ACC112 (cell line): ENCODE data around the gene GTF3C5.
"Not testable (repeated sequence)": the region's sequence is repeated elsewhere in the genome, so short reads cannot be mapped to it uniquely, and the experiment has no call there.

Experiments used
- H2AFZ ChIP-seq: fragments of 200-600 bp; sonication (generic); one replicate; pipeline ENCODE4 v1.6.0; 2017; ENCODE audit warnings: antibody characterized with exemption, low read length; ENCODE audit not compliant: unreplicated experiment
- H3K27ac ChIP-seq: fragments of 200-600 bp; sonication (generic); 2 replicates; pipeline ENCODE4 v1.5.1; 2014; ENCODE audit warnings: low read depth, mild to moderate bottlenecking, antibody characterized with exemption, low read length, moderate library complexity
- H3K27me3 ChIP-seq: fragments of 200-600 bp; sonication (generic); 2 replicates; pipeline ENCODE4 v1.6.1; 2014; ENCODE audit warnings: mild to moderate bottlenecking, antibody characterized with exemption, low read length, moderate library complexity, mixed read lengths; ENCODE audit not compliant: insufficient read depth
- H3K36me3 ChIP-seq: fragments of 200-600 bp; sonication (generic); 2 replicates; pipeline ENCODE4 v1.6.1; 2016; ENCODE audit warnings: mild to moderate bottlenecking, antibody characterized with exemption, low read length, moderate library complexity, mixed read lengths; ENCODE audit not compliant: insufficient read depth
- H3K4me1 ChIP-seq: fragments of 200-600 bp; sonication (generic); one replicate; pipeline ENCODE4 v1.6.1; 2016; ENCODE audit warnings: low read length, mixed read lengths; ENCODE audit not compliant: insufficient read depth, unreplicated experiment, control insufficient read depth
- H3K4me3 ChIP-seq: fragments of 200-600 bp; sonication (generic); 2 replicates; pipeline ENCODE4 v1.5.1; 2014; ENCODE audit warnings: mild to moderate bottlenecking, low read depth, low read length
- H3K79me2 ChIP-seq: fragments of 200-600 bp; sonication (generic); one replicate; pipeline ENCODE4 v1.6.0; 2016; ENCODE audit warnings: low read length; ENCODE audit not compliant: control insufficient read depth, unreplicated experiment, insufficient read depth

Gene GTF3C5

DNA sequence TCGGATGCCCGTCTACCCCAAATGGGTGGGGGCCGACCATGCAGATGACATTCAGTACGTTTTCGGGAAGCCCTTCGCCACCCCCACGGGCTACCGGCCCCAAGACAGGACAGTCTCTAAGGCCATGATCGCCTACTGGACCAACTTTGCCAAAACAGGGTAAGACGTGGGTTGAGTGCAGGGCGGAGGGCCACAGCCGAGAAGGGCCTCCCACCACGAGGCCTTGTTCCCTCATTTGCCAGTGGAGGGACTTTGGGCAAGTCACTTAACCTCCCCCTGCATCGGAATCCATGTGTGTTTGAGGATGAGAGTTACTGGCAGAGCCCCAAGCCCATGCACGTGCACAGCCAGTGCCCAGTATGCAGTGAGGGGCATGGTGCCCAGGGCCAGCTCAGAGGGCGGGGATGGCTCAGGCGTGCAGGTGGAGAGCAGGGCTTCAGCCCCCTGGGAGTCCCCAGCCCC, 39.7 kb downstream of the GTF3C5 start:
- H2AFZ ChIP-seq, H3K27ac ChIP-seq, H3K27me3 ChIP-seq, H3K4me3 ChIP-seq, H3K79me2 ChIP-seq, H3K36me3 ChIP-seq: not testable (repeated sequence)
- peaks cover 14% of the 10 kb centered on the region for H3K4me1 ChIP-seq

DNA sequence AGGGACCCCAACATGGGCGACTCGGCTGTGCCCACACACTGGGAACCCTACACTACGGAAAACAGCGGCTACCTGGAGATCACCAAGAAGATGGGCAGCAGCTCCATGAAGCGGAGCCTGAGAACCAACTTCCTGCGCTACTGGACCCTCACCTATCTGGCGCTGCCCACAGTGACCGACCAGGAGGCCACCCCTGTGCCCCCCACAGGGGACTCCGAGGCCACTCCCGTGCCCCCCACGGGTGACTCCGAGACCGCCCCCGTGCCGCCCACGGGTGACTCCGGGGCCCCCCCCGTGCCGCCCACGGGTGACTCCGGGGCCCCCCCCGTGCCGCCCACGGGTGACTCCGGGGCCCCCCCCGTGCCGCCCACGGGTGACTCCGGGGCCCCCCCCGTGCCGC, 40.2 kb downstream of the GTF3C5 start:
- not testable (repeated sequence) for H3K27ac ChIP-seq, H3K4me3 ChIP-seq, H3K79me2 ChIP-seq, H2AFZ ChIP-seq, H3K27me3 ChIP-seq, H3K36me3 ChIP-seq
- peaks cover 17% of the 10 kb centered on the region for H3K4me1 ChIP-seq

DNA sequence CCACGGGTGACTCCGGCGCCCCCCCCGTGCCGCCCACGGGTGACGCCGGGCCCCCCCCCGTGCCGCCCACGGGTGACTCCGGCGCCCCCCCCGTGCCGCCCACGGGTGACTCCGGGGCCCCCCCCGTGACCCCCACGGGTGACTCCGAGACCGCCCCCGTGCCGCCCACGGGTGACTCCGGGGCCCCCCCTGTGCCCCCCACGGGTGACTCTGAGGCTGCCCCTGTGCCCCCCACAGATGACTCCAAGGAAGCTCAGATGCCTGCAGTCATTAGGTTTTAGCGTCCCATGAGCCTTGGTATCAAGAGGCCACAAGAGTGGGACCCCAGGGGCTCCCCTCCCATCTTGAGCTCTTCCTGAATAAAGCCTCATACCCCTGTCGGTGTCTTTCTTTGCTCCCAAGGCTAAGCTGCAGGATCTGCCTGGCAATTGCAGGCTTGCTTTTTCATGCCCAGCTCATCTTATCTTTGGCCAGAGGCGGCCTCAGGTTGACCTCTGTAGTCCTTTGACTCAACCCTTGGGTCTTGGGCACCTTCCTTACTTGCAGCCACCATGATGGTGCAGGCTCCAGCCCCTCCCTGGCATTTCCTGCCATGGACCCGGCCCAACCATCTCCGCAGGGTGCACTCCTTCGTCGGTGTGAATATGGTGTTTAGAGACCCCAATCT, 40.8 kb downstream of the GTF3C5 start:
- H3K27ac ChIP-seq: no peak overlapping the region
- H3K4me3 ChIP-seq: no peak overlapping the region
- H3K36me3 ChIP-seq: no peaks in the 10 kb centered on the region
- no peaks in the 10 kb centered on the region for H3K79me2 ChIP-seq
- no peaks in the 10 kb centered on the region for H3K27me3 ChIP-seq
- H2AFZ ChIP-seq: no peak overlapping the region
- peaks cover 23% of the 10 kb centered on the region for H3K4me1 ChIP-seq

DNA sequence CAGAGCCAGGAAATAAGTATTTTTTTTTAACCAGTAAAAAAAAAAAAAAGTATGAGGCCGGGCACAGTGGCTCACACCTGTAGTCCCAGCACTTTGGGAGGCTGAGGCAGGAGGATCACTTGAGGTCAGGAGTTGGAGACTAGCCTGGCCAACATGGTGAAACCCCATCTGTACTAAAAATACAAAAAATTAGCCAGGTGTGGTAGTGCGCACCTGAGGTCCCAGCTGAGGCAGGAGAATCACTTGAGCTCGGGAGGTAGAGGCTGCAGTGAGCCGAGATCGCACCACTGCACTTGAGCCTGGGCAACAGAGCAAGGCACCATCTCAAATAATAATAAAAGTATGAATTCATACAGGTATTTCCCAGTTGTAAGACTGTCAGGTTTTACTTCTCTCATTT, 41.4 kb downstream of the GTF3C5 start:
- not testable (repeated sequence) for H3K79me2 ChIP-seq, H3K36me3 ChIP-seq, H2AFZ ChIP-seq, H3K27ac ChIP-seq, H3K27me3 ChIP-seq, H3K4me3 ChIP-seq
- peaks cover 28% of the 10 kb centered on the region for H3K4me1 ChIP-seq

DNA sequence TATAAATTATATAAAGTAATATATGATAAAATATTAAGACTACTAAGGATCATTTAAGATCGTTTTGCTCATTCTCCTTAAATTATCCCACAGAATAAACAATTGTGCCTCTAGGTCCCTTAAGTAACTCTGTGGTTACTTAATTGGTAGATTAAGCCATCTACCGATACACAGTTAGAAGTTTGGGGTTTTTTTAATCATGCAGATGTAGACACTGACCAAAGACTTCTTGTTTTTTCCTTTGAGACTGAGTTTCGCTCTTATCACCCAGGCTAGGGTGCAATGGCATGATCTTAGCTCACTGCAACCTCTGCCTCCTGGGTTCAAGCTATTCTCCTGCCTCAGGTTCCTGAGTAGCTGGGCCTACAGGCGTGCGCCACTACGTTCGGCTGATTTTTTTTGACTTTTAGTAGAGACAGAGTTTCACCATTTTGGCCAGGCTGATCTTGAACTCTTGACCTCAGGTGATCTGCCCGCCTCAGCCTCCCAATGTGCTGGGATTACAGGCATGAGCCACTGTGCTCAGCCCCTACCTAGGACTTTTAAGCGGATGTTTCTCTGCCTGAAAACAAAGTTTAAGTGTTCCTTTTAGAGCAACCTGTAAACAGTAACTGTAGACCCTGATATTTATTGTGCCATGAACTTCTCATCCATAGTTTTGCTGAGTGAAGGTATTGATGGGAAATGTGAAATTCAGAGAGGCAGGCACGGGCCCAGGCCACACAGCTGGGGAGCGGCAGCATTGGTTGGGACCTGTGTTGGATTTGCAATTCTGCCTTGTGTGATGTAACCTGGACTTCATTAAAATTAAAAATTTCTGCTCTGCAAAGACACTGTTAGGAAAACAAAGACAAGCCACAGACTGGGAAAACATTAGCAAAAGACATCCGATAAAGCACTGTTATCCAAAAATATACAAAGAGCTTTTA, 42.6 kb downstream of the GTF3C5 start:
- no peak overlapping the region for H3K27ac ChIP-seq
- no peak overlapping the region for H3K4me3 ChIP-seq
- no peaks in the 10 kb centered on the region for H3K36me3 ChIP-seq
- no peak overlapping the region for H2AFZ ChIP-seq
- no peaks in the 10 kb centered on the region for H3K27me3 ChIP-seq
- H3K4me1 ChIP-seq: peaks cover 28% of the 10 kb centered on the region
- no peaks in the 10 kb centered on the region for H3K79me2 ChIP-seq

DNA sequence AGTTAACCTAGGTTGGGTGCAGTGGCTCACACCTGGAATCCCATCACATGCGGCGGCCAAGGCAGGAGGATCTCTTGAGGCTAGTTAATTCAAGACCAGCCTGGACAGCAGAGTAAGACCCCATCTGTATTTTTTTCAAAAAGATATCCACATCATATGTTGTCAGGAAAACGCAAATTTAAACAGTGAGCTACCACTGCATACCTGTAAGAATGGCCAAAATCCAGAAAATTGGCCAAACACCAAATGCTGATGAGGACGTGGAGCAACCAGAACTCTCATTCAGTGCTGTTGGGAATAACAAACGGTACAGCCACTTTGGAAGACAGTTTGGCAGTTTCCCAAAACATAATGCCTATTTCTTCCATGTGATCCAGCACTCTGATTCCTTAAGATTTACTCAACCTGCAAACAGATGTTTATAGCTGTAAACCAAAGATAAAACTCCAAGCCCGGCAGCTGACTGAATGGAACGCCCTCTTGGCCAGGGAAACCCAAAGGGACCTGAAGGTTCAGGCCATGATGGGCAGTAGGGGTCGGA, 43.4 kb downstream of the GTF3C5 start:
- no peak overlapping the region for H3K4me3 ChIP-seq
- H3K27me3 ChIP-seq: peaks cover 1% of the 10 kb centered on the region; the same call in 1 of the 2 replicates
- H3K79me2 ChIP-seq: no peaks in the 10 kb centered on the region
- H3K27ac ChIP-seq: no peak overlapping the region
- H3K4me1 ChIP-seq: peaks cover 28% of the 10 kb centered on the region
- no peaks in the 10 kb centered on the region for H3K36me3 ChIP-seq
- no peak overlapping the region for H2AFZ ChIP-seq

DNA sequence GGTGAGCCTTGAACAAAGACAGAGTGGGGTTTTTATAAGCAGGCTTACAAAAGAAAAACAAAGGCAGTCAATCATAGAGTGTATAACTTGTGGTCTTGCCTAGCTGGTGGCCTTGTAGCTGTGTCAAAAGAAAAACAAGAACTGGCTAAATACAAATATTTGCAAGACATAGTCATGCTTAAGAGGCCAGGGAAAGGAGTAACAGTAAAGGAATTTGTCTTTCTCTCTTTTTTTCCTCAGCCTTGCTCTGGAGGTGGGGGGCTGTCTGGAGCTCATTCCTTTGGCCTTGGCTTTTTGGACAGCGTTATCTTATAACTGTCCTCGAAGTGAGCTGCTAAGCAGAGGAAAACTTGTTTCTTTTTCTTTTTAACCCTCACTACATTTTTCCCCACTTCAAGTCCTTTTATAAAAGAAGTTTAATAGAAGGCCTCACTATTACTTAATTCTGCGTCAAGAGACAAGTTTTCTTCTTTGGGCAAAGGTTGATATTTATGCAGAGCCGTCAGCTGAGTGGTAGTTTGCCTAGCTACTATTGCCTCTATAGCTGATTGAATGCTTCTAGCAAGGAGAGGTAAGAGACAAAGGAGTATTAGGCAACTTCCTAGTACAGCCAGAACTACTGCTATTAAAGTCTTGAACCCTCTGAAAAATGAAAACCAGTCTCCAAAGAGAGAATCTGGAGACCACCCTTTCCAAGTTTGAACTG, 45.3 kb downstream of the GTF3C5 start:
- Histone ChIP-seq H3K27me3 (peaks cover 4% of the 10 kb centered on the region; the same call in 1 of the 2 replicates), H2AFZ (no peak overlapping the region), H3K36me3 (no peaks in the 10 kb centered on the region), H3K4me3 (0 out of 2 replicates have a peak overlapping the region, but pooled peaks have one; percentile 29), H3K27ac (peak overlapping the region; percentile 37), H3K79me2 (no peaks in the 10 kb centered on the region), H3K4me1 (peaks cover 28% of the 10 kb centered on the region)

DNA sequence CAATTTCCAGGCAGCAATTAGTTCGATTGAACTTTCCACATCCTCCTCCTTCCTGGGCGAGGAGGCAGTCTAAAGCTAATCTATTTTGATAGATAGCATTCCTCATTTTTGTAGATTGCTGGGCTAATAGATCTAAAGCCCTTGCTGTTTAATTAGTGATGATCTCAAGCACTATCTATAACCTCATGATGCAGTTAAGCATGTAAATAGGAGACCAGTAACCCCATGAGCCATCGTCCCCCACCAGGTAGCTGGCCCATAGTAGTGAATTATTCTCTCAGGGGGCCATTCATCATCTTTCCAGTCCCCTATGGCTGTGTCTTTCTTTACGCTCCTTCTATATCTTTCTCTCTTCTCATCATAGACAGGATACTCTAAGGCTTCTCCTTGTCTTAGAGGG, 45.9 kb downstream of the GTF3C5 start:
- no peak overlapping the region for H3K4me3 ChIP-seq
- H3K79me2 ChIP-seq: no peaks in the 10 kb centered on the region
- H3K4me1 ChIP-seq: peaks cover 28% of the 10 kb centered on the region
- H3K27ac ChIP-seq: peak overlapping the region; percentile 37; the same call in 1 of the 2 replicates
- no peaks in the 10 kb centered on the region for H3K36me3 ChIP-seq
- H2AFZ ChIP-seq: no peak overlapping the region
- peaks cover 4% of the 10 kb centered on the region; the same call in 1 of the 2 replicates for H3K27me3 ChIP-seq

DNA sequence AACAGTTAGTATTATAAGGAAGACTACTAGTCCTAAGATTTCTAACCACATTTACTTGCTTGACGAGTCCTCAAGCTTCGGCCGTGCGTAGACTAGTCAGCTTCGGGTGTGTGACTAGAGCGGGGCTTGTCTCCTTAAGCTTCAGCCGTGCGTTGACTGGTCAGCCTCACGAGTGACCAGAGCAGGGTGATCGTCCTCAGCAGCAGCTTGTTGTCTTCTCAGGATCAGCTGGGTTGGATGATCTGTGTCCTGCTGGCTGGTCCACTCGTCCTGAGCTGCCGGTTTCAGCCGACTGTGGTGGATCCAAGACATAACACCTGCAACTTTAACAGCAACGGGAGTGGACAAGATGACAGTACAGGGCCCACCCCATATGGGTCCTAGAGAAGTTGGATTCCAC, 47.7 kb downstream of the GTF3C5 start:
- H3K27me3 ChIP-seq: peaks cover 4% of the 10 kb centered on the region; the same call in 1 of the 2 replicates
- H3K27ac ChIP-seq: no peak overlapping the region
- no peak overlapping the region for H2AFZ ChIP-seq
- H3K4me1 ChIP-seq: peaks cover 28% of the 10 kb centered on the region
- no peaks in the 10 kb centered on the region for H3K36me3 ChIP-seq
- no peaks in the 10 kb centered on the region for H3K79me2 ChIP-seq
- no peak overlapping the region for H3K4me3 ChIP-seq

DNA sequence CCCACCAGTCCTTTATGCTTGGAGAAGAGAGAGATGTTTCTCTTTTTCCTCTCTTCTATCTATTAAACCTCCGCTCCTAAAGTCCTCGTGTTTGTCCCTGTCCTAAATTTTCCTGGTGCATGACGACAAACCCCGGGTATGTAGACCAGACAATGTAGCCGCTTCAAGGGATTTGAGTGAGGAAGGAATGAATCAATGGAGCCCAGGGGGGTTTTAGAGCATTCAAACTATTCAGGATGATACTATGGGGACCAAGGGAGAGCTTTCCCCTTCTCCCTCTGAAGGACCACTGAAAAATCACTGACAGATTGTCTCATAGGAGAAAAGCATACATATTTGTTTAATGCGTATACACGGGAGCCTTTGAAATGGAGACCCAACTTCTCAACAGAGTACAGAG, 49.4 kb downstream of the GTF3C5 start:
- Histone ChIP-seq H3K36me3 (no peaks in the 10 kb centered on the region), H3K27me3 (peaks cover 4% of the 10 kb centered on the region; the same call in 1 of the 2 replicates), H3K79me2 (no peaks in the 10 kb centered on the region), H2AFZ (no peak overlapping the region), H3K4me1 (peaks cover 18% of the 10 kb centered on the region), H3K4me3 (no peak overlapping the region), H3K27ac (no peak overlapping the region)
